GM23338 (cell line): ENCODE data around the gene SNAI1. TPM values are rescaled to one million over a fixed set of nuclear protein-coding genes. Genes with fewer than 3 reads are reported as not detected.

Source experiments
- ATAC-seq: fragments of 200-7000 bp; cut with Tn5 transposase; 3 replicates; pipeline ENCODE4 v1.9.1; 2020
- DNase-seq: peaks from one replicate; pipeline ENCODE4 v3.0.0-alpha.2; 2015; ENCODE audit warnings: low spot score
- H2AFZ ChIP-seq: fragments of 200-600 bp; sonication (generic); 2 replicates; pipeline ENCODE4 v1.8.0; 2016; ENCODE audit warnings: antibody characterized with exemption, mild to moderate bottlenecking, moderate library complexity
- H3F3A ChIP-seq: fragments of 200-600 bp; sonication (generic); replicated peaks from 2 replicates; pipeline ENCODE4 v1.8.0; 2017; ENCODE audit warnings: antibody characterized with exemption, mixed run types, low read depth
- H3K27ac ChIP-seq: fragments of 200-600 bp; sonication (generic); 2 replicates; pipeline ENCODE4 v1.6.1; 2016; ENCODE audit warnings: low read depth
- H3K27me3 ChIP-seq: fragments of 200-600 bp; sonication (generic); 2 replicates; pipeline ENCODE4 v1.8.0; 2016; ENCODE audit warnings: mild to moderate bottlenecking, mixed run types, moderate library complexity; ENCODE audit not compliant: insufficient read depth
- H3K36me3 ChIP-seq: fragments of 200-600 bp; sonication (generic); 2 replicates; pipeline ENCODE4 v1.8.0; 2016; ENCODE audit warnings: mild to moderate bottlenecking; ENCODE audit not compliant: insufficient read depth
- H3K4me1 ChIP-seq: fragments of 200-600 bp; sonication (generic); 2 replicates; pipeline ENCODE4 v1.8.0; 2016; ENCODE audit warnings: mild to moderate bottlenecking, moderate library complexity; ENCODE audit not compliant: insufficient read depth
- H3K4me2 ChIP-seq: fragments of 200-600 bp; sonication (generic); 2 replicates; pipeline ENCODE4 v1.7.1; 2017; ENCODE audit warnings: mixed run types
- H3K4me3 ChIP-seq: fragments of 200-600 bp; sonication (generic); 2 replicates; pipeline ENCODE4 v1.6.1; 2016; ENCODE audit warnings: mixed run types
- H3K79me2 ChIP-seq: fragments of 200-600 bp; sonication (generic); replicated peaks from 2 replicates; pipeline ENCODE4 v1.8.0; 2017; ENCODE audit warnings: mild to moderate bottlenecking; ENCODE audit not compliant: insufficient read depth
- H3K9me2 ChIP-seq: fragments of 200-600 bp; sonication (generic); 2 replicates; pipeline ENCODE4 v1.8.0; 2017; ENCODE audit not compliant: insufficient read depth
- H4K20me1 ChIP-seq: fragments of 200-600 bp; sonication (generic); replicated peaks from 2 replicates; pipeline ENCODE4 v1.8.0; 2017; ENCODE audit warnings: mild to moderate bottlenecking; ENCODE audit not compliant: insufficient read depth
- H3K27ac Mint-ChIP-seq: 2 replicates; pipeline ENCODE4 v1.8.0; 2020; ENCODE audit warnings: inconsistent platforms, mild to moderate bottlenecking, moderate library complexity, mixed read lengths
- H3K27me3 Mint-ChIP-seq: 3 replicates; pipeline ENCODE4 v1.8.0; 2022; ENCODE audit warnings: low read depth, mild to moderate bottlenecking, moderate library complexity, mixed read lengths, inconsistent platforms; ENCODE audit not compliant: insufficient read depth, poor library complexity
- H3K36me3 Mint-ChIP-seq: 3 replicates; pipeline ENCODE4 v1.8.0; 2021; ENCODE audit warnings: low read depth, mild to moderate bottlenecking, inconsistent platforms, moderate library complexity, mixed read lengths
- H3K4me1 Mint-ChIP-seq: 3 replicates; pipeline ENCODE4 v1.8.0; 2020; ENCODE audit warnings: mild to moderate bottlenecking, inconsistent platforms, mixed read lengths
- H3K4me3 Mint-ChIP-seq: 3 replicates; pipeline ENCODE4 v1.8.0; 2021; ENCODE audit warnings: moderate library complexity, mild to moderate bottlenecking, inconsistent platforms, mixed read lengths
- H3K9me3 Mint-ChIP-seq: 3 replicates; pipeline ENCODE4 v1.8.0; 2020; ENCODE audit warnings: moderate library complexity, mild to moderate bottlenecking, inconsistent platforms, mixed read lengths
- ETS1 ChIP-seq: IDR thresholded peaks from 2 replicates; pipeline ENCODE4 v1.6.1; 2016; ENCODE audit warnings: antibody characterized with exemption
- EZH2 ChIP-seq: fragments of 200-600 bp; sonication (generic); IDR thresholded peaks from one replicate; pipeline ENCODE4 v1.8.0; 2017; ENCODE audit warnings: antibody characterized with exemption, mild to moderate bottlenecking, low read depth; ENCODE audit not compliant: unreplicated experiment
- JUNB ChIP-seq: IDR thresholded peaks from one replicate; pipeline ENCODE4 v1.6.1; 2016; ENCODE audit warnings: antibody characterized with exemption; ENCODE audit not compliant: unreplicated experiment
- NANOG ChIP-seq: IDR thresholded peaks from 2 replicates; pipeline ENCODE4 v1.6.1; 2016; ENCODE audit warnings: antibody characterized with exemption, borderline replicate concordance
- REST ChIP-seq: IDR thresholded peaks from one replicate; pipeline ENCODE4 v1.6.1; 2018; ENCODE audit warnings: antibody characterized with exemption; ENCODE audit not compliant: unreplicated experiment
- ZNF331 ChIP-seq: fragments of 250-450 bp; sonication (Bioruptor Pico); IDR thresholded peaks from 2 replicates; pipeline ENCODE4 v1.5.0; 2020; ENCODE audit warnings: low read depth, mild to moderate bottlenecking, moderate library complexity
- polyA plus RNA-seq: library from polyadenylated mRNA; unstranded; fragments of >200 nt; fragmentation: Nextera tagmentation; extraction: Ambion mirVana; gene quantifications from 2 replicates; pipeline ENCODE4 v1.2.1, GENCODE V29; 2016
- total RNA-seq: library from RNA; depleted of rRNA; stranded (reverse); fragments of >200 nt; shearing (Covaris generic); gene quantifications from 2 replicates; pipeline ENCODE4 v1.2.3, GENCODE V29; 2014
- TF ChIP-seq, protein P1 (sequence below), 2 experiments: fragments of 200-600 bp in 1 of 2; sonication (generic) in 1 of 2; conservative IDR thresholded peaks; 2 replicates each; pipeline versions ENCODE4 v1.5.1 to v1.6.1; 2016 to 2017; ENCODE audit warnings: antibody characterized with exemption in 2 of 2, low read depth in 2 of 2, mild to moderate bottlenecking in 2 of 2, moderate library complexity in 1 of 2

Gene SNAI1
- total and polyA plus RNA-seq, 2 experiments from 2014 or later = 4.2 to 8.4 TPM

DNA sequence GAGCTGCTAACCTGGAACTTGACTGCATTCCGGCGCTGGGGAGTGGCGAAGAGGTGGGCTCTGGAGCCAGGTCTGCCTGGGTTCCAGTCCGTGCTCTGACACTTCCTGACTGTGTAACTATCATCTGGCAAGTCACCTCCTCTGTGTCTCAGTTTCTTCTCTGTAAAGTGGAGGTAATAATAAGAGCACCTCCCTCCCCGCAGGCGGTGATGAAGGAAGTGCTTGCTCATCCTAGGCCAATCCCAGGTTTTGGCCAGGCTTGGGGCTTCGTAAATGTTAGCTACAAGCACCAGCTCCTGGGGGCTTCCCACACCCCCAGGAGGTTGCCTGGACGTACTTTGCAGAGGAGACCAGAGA lies 32.8 kb downstream of the SNAI1 start:
- H3K4me1 ChIP-seq = peaks cover 12% of the 10 kb centered on the region
- no peaks in the 10 kb centered on the region for H3K79me2 ChIP-seq
- no peaks in the 10 kb centered on the region for H3K36me3 ChIP-seq
- H4K20me1 ChIP-seq = no peaks in the 10 kb centered on the region
- no peak overlapping the region for H3K4me3 ChIP-seq
- H3K9me2 ChIP-seq = no peaks in the 10 kb centered on the region
- no peak overlapping the region for H3K27ac Mint-ChIP-seq
- H3K27me3 ChIP-seq = peaks cover 6% of the 10 kb centered on the region
- peak; percentile 16; the same call in 1 of the 3 replicates for ATAC-seq
- no peaks in the 10 kb centered on the region for H3K9me3 Mint-ChIP-seq
- H3K4me1 Mint-ChIP-seq = peaks cover 20% of the 10 kb centered on the region
- H3K4me3 Mint-ChIP-seq = no peak overlapping the region
- DNase-seq = no peak
- TF ChIP-seq EZH2 = no peak
- TF ChIP-seq REST = no peak
- no peak for TF ChIP-seq JUNB
- H2AFZ ChIP-seq = peak overlapping the region; percentile 86
- no peak overlapping the region for H3K27ac ChIP-seq
- H3K36me3 Mint-ChIP-seq = no peaks in the 10 kb centered on the region
- H3K27me3 Mint-ChIP-seq = peaks cover 13% of the 10 kb centered on the region
- peaks cover under 1% of the 10 kb centered on the region; the same call in 1 of the 2 replicates for H3F3A ChIP-seq
- H3K4me2 ChIP-seq = no peak overlapping the region

DNA sequence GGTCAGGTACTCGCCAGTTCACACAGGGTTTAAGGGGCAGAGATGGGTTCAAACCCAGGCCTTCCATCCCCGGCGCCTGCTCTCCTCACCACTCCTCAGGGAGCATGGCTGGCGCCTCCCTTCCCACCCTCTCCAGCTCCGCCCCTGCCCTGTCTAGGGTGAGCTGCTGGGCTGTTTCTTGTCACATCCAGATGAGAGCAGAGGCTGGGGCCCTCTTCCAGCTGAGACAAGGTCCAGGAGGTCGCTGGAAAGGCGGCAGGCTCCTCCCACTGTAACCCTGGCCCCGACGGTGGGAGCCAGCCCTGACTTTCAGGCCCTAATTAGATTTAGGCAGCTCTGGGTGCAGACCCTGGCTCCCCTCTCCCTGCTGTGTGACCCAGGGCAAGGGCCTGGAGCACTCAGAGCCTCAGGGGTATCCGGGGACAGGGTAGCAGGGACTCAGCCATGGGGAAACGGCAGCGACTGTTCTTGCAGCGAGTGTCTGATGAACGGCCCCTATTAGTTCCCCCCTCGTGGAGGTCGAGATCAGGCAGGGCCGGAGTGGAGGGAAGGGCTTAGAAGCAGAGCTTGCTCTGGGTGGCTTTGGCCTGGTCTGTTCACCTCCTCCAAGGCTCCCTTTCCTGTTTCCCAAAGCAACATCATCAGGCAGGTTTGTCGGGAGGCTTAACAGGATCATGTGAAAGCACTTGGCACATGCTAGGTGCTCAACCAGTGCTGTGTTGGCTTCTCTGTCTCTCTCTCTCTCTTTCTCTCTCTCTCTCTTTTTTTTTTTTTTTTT lies 33.4 kb downstream of the SNAI1 start:
- no peaks in the 10 kb centered on the region for H3K36me3 ChIP-seq
- H3K27ac ChIP-seq = no peak overlapping the region
- Mint-ChIP-seq H3K27ac (no peak overlapping the region), H3K36me3 (no peaks in the 10 kb centered on the region), H3K4me3 (no peak overlapping the region), H3K27me3 (peaks cover 14% of the 10 kb centered on the region), H3K9me3 (no peaks in the 10 kb centered on the region), H3K4me1 (peaks cover 20% of the 10 kb centered on the region)
- no peak overlapping the region for H3K4me3 ChIP-seq
- H4K20me1 ChIP-seq = no peaks in the 10 kb centered on the region
- no peaks in the 10 kb centered on the region for H3K9me2 ChIP-seq
- peaks cover 12% of the 10 kb centered on the region for H3K4me1 ChIP-seq
- ATAC-seq (peak; percentile 63), DNase-seq (no peak)
- no peaks in the 10 kb centered on the region for H3K27me3 ChIP-seq
- H3F3A ChIP-seq = no peaks in the 10 kb centered on the region; the same call in 1 of the 2 replicates
- H3K4me2 ChIP-seq = peak overlapping the region; percentile 65; the same call in 1 of the 2 replicates
- peak overlapping the region; percentile 86 for H2AFZ ChIP-seq
- H3K79me2 ChIP-seq = no peaks in the 10 kb centered on the region
- TF ChIP-seq EZH2 (no peak), REST (no peak), NANOG (no peak), ETS1 (no peak), ZNF331 (no peak)
- TF ChIP-seq, protein P1, sequence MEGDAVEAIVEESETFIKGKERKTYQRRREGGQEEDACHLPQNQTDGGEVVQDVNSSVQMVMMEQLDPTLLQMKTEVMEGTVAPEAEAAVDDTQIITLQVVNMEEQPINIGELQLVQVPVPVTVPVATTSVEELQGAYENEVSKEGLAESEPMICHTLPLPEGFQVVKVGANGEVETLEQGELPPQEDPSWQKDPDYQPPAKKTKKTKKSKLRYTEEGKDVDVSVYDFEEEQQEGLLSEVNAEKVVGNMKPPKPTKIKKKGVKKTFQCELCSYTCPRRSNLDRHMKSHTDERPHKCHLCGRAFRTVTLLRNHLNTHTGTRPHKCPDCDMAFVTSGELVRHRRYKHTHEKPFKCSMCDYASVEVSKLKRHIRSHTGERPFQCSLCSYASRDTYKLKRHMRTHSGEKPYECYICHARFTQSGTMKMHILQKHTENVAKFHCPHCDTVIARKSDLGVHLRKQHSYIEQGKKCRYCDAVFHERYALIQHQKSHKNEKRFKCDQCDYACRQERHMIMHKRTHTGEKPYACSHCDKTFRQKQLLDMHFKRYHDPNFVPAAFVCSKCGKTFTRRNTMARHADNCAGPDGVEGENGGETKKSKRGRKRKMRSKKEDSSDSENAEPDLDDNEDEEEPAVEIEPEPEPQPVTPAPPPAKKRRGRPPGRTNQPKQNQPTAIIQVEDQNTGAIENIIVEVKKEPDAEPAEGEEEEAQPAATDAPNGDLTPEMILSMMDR (conservative IDR thresholded peaks at IDR 0.05; ENCODE audit: low read depth in 2 of 2) = no peak
